ENCODE results near the gene EGR2.

The EGR2 gene

DNA sequence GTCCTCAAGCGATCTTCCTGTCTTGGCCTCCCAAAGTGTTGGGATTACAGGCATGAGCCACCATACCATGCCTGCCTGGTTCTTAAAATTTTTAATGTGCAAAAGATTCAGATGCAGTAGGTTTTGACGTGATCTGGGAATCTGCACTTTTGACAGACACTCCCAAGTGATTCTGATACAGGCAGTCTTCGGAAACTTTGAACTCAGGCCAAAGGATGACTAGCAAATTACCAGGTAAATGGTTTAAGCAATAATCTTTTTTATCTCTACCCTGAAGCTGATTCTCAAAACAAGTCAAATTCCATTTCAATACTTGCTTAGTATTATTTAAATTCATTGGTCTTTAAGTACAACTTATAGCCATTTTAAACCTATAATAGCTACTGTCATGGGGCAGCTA, 14.3 kb downstream of the EGR2 start:
- TF ChIP-seq CTCF (IDR thresholded peaks at IDR 0.05; ENCODE audit: low read depth, low read length, missing control alignments): no peak
- no peak for DNase-seq (ENCODE audit: low read depth)
- H3K4me3 ChIP-seq (ENCODE audit: low read depth, low read length): no peak overlapping the region
- in situ Hi-C loops (cut with HindIII; ENCODE audit: low sequenced_read_pairs): no loop called here

GRCh38 chr10:62796896-62797295, 19.3 kb downstream of the EGR2 start:
- TF ChIP-seq CTCF (IDR thresholded peaks at IDR 0.05; ENCODE audit: low read depth, low read length, missing control alignments): no peak
- H3K4me3 ChIP-seq (ENCODE audit: low read depth, low read length): no peak overlapping the region
- DNase-seq (ENCODE audit: low read depth): no peak
- in situ Hi-C loops (cut with HindIII; ENCODE audit: low sequenced_read_pairs): no loop called here

DNA sequence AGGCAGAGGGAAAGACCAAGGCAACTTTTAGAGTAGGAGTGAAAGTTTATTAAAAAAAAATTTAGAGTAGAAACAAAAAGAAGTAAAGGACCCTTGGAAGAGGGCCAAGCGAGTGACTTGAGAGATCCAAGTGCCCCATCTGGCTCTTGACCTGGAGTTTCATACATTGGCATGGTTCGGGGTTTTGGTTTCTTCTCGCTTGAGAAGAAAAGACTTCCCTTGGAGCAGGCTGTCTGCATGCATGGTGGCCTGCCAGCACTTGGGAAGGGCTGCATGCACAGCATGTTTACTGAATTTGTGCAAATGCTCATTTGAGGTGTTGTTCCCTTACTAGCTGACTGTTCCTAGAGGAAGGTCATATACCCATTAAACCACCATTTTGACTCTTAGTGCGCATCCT, 20.4 kb downstream of the EGR2 start:
- in situ Hi-C loops (cut with HindIII; ENCODE audit: low sequenced_read_pairs): no loop called here
- no peak for TF ChIP-seq CTCF (IDR thresholded peaks at IDR 0.05; ENCODE audit: low read depth, low read length, missing control alignments)
- no peak for DNase-seq (ENCODE audit: low read depth)
- H3K4me3 ChIP-seq (ENCODE audit: low read depth, low read length): no peak overlapping the region

- no peak for DNase-seq (ENCODE audit: low read depth)
- no peak for TF ChIP-seq CTCF (IDR thresholded peaks at IDR 0.05; ENCODE audit: low read depth, low read length, missing control alignments)
- H3K4me3 ChIP-seq (ENCODE audit: low read depth, low read length): no peak overlapping the region
- in situ Hi-C loops (cut with HindIII; ENCODE audit: low sequenced_read_pairs): no loop called here
Observed at GRCh38 chr10:62795100-62795499, 21.1 kb downstream of the EGR2 start.

DNA sequence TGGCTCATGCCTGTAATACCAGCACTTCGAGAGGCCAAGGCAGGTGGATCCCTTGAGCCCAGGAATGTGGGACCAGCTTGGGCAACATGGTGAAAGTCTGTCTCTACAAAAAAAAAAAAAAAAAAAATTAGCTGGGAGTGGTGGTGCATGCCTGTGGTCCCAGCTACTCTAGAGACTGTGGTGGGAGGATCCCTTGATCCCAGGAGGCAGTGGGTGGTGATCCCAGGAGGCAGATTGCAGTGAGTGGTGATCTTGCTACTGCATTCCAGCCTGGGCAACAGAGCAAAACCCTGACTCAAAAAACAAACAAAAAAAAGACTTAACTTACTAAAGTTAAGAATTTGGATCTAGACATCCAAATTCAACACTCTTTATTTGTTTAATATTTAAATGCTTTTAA, 21.9 kb downstream of the EGR2 start:
- in situ Hi-C loops (cut with HindIII; ENCODE audit: low sequenced_read_pairs): no loop called here
- no peak for TF ChIP-seq CTCF (IDR thresholded peaks at IDR 0.05; ENCODE audit: low read depth, low read length, missing control alignments)
- no peak overlapping the region for H3K4me3 ChIP-seq (ENCODE audit: low read depth, low read length)
- DNase-seq (ENCODE audit: low read depth): no peak

- no peak for TF ChIP-seq CTCF (IDR thresholded peaks at IDR 0.05; ENCODE audit: low read depth, low read length, missing control alignments)
- no peak for DNase-seq (ENCODE audit: low read depth)
- in situ Hi-C loops (cut with HindIII; ENCODE audit: low sequenced_read_pairs): no loop called here
- H3K4me3 ChIP-seq (ENCODE audit: low read depth, low read length): no peak overlapping the region
Observed at GRCh38 chr10:62792261-62792660, 23.9 kb downstream of the EGR2 start.

DNA sequence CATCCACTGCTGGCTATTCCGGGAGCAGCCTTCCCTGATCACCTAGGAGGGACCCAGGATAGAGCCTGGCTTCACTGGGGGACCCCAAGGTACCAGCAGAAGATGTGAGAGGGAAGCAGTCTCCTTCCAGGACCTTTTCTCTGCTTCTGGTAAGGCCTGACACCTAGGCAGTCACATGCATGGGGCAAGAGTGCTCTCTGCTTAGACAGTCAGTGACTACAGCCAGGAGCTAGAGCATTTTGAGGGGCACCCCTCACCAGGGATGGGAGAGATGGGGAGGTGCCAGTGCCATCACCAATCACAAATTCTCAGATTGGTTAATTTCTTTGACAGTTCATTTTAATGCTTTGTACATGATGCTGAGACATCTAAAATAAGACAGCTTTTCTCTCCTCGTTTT, 25.6 kb downstream of the EGR2 start:
- TF ChIP-seq CTCF (IDR thresholded peaks at IDR 0.05; ENCODE audit: low read depth, low read length, missing control alignments): no peak
- no peak overlapping the region for H3K4me3 ChIP-seq (ENCODE audit: low read depth, low read length)
- in situ Hi-C loops (cut with HindIII; ENCODE audit: low sequenced_read_pairs): no loop called here
- DNase-seq (ENCODE audit: low read depth): no peak

Data from astrocyte of the cerebellum (primary cell).